Measurements from ENCODE around the gene PLAC8.

DNA sequence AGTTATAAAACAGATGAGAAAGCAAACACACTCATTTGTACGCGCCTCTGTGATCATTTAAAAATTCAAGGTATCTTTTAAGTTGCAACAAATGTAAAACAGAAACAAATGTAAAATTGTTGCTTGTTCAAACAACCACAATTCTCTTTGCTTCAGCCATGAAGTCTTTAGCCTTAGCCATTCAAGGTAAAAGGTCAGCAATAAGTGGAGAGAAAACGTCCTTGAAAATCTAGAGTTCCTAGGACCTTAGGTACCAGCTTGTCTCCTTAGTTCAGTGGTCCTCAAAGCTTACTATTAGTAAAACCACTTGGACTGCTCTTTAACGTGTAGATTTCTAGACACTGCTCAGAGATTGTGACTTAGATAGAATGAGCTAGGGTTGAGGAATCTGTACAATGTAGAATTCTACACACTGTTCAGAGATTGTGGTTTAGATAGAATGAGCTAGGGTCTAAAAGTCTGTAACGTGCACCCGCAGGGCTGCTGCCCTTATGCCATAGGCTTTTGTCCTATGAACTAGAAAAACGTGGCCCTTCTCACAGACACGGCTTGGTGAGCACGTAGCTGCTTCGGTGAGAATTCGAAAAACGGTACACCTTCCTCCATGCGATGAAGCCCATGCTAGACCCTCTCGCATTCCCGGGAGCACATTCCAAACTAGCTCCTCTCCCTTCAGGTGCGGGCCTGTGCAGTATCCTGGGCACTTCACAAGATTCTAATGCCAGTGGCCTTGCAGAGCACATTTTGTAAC is 1.7 kb downstream of the PLAC8 start:
- TF ChIP-seq TCF4 (CRISPR knock-in tag; IDR thresholded peaks at IDR 0.05; ENCODE audit: borderline replicate concordance) = no peak
- TF ChIP-seq, protein P1, sequence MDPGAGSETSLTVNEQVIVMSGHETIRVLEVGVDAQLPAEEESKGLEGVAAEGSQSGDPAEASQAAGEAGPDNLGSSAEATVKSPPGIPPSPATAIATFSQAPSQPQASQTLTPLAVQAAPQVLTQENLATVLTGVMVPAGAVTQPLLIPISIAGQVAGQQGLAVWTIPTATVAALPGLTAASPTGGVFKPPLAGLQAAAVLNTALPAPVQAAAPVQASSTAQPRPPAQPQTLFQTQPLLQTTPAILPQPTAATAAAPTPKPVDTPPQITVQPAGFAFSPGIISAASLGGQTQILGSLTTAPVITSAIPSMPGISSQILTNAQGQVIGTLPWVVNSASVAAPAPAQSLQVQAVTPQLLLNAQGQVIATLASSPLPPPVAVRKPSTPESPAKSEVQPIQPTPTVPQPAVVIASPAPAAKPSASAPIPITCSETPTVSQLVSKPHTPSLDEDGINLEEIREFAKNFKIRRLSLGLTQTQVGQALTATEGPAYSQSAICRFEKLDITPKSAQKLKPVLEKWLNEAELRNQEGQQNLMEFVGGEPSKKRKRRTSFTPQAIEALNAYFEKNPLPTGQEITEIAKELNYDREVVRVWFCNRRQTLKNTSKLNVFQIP (CRISPR knock-in tag; IDR thresholded peaks at IDR 0.05; ENCODE audit: borderline replicate concordance, low read depth) = no peak
- TF ChIP-seq, protein P2, sequence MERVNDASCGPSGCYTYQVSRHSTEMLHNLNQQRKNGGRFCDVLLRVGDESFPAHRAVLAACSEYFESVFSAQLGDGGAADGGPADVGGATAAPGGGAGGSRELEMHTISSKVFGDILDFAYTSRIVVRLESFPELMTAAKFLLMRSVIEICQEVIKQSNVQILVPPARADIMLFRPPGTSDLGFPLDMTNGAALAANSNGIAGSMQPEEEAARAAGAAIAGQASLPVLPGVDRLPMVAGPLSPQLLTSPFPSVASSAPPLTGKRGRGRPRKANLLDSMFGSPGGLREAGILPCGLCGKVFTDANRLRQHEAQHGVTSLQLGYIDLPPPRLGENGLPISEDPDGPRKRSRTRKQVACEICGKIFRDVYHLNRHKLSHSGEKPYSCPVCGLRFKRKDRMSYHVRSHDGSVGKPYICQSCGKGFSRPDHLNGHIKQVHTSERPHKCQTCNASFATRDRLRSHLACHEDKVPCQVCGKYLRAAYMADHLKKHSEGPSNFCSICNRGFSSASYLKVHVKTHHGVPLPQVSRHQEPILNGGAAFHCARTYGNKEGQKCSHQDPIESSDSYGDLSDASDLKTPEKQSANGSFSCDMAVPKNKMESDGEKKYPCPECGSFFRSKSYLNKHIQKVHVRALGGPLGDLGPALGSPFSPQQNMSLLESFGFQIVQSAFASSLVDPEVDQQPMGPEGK (CRISPR knock-in tag; IDR thresholded peaks at IDR 0.05; ENCODE audit: borderline replicate concordance) = no peak
- TF ChIP-seq RARB (CRISPR knock-in tag; IDR thresholded peaks at IDR 0.05) = no peak
- no peak for TF ChIP-seq OSR1 (CRISPR knock-in tag; IDR thresholded peaks at IDR 0.05)
- no peak for TF ChIP-seq ZFP3 (CRISPR knock-in tag; IDR thresholded peaks at IDR 0.05)
- TF ChIP-seq ARNTL (CRISPR knock-in tag; IDR thresholded peaks at IDR 0.05; ENCODE audit: borderline replicate concordance, low read depth) = no peak
- TF ChIP-seq ZNF8 (CRISPR knock-in tag; IDR thresholded peaks at IDR 0.05) = no peak
- TF ChIP-seq, protein P3, sequence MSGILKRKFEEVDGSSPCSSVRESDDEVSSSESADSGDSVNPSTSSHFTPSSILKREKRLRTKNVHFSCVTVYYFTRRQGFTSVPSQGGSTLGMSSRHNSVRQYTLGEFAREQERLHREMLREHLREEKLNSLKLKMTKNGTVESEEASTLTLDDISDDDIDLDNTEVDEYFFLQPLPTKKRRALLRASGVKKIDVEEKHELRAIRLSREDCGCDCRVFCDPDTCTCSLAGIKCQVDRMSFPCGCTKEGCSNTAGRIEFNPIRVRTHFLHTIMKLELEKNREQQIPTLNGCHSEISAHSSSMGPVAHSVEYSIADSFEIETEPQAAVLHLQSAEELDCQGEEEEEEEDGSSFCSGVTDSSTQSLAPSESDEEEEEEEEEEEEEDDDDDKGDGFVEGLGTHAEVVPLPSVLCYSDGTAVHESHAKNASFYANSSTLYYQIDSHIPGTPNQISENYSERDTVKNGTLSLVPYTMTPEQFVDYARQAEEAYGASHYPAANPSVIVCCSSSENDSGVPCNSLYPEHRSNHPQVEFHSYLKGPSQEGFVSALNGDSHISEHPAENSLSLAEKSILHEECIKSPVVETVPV (CRISPR knock-in tag; IDR thresholded peaks at IDR 0.05) = no peak
